Gastrocnemius medialis (tissue), 4 donors: ENCODE results near the gene ZNF80. TPM values are rescaled to one million over a fixed set of nuclear protein-coding genes. Genes with fewer than 3 reads are reported as not detected.

ENCODE experiments used
- ATAC-seq, 2 donors: fragments of 150-250 bp; one replicate each; pipeline ENCODE4 v1.9.1; 2016
- DNase-seq, 2 donors: peaks; one replicate each; pipeline ENCODE4 v3.0.0-alpha.2; 2019
- H3K27ac ChIP-seq, 4 donors: fragments of 200-600 bp; sonication (generic); 1 replicate in 1 of 4; 2 replicates in 3 of 4; pipeline ENCODE4 v1.5.1; 2016 to 2018; ENCODE audit warnings: mild to moderate bottlenecking in 2 of 4, moderate library complexity in 1 of 4
- H3K27me3 ChIP-seq, 3 donors: fragments of 200-600 bp; sonication (generic) in 2 of 3; 1 replicate in 1 of 3; 2 replicates in 2 of 3; pipeline versions ENCODE4 v1.5.1 to v1.6.0; 2016 to 2019; ENCODE audit warnings: mild to moderate bottlenecking in 1 of 3, moderate library complexity in 1 of 3
- H3K36me3 ChIP-seq, 2 donors: fragments of 200-600 bp; sonication (generic) in 1 of 2; one replicate each; pipeline ENCODE4 v1.5.1; 2017 to 2018
- H3K4me1 ChIP-seq, 2 donors: fragments of 200-600 bp; sonication (generic) in 1 of 2; one replicate each; pipeline ENCODE4 v1.5.1; 2016 to 2017; ENCODE audit warnings: mild to moderate bottlenecking in 2 of 2
- H3K4me3 ChIP-seq, 4 donors: fragments of 200-600 bp; sonication (generic) in 3 of 4; 1 replicate in 1 of 4; 2 replicates in 3 of 4; pipeline ENCODE4 v1.5.1; 2016 to 2019; ENCODE audit warnings: mild to moderate bottlenecking in 2 of 4
- H3K9me3 ChIP-seq, 3 donors: fragments of 200-600 bp; sonication (generic) in 2 of 3; 1 replicate in 1 of 3; 2 replicates in 2 of 3; pipeline ENCODE4 v1.5.1; 2016 to 2019
- POLR2A ChIP-seq, 2 donors: fragments of 450-650 bp; IDR thresholded peaks; one replicate each; pipeline ENCODE4 v1.6.1; 2017; ENCODE audit warnings: antibody characterized with exemption in 2 of 2, mild to moderate bottlenecking in 2 of 2, moderate library complexity in 2 of 2
- in situ Hi-C, 4 donors: fragments of 200-750 bp; cut with MboI; loops; one replicate each; pipeline versions ENCODE4 v1.15.0 to v1.8.0; 2017; ENCODE audit warnings: low sequenced_read_pairs in 4 of 4
- intact Hi-C: fragments of 100-400 bp; cut with DNase I; formaldehyde crosslinking; loops from one replicate; pipeline ENCODE4 v1.15.1; 2023; ENCODE audit warnings: low total_unique reads
- total RNA-seq, 4 donors: library from RNA; depleted of rRNA; stranded (reverse); fragments of >200 nt; gene quantifications; one replicate each; pipeline versions ENCODE4 v1.1.0 to v1.2.3, GENCODE V29; 2016
- TF ChIP-seq, protein P1 (sequence below), 5 experiments: fragments of 450-650 bp in 3 of 5; fragments of 200-600 bp in 2 of 5; sonication (generic) in 2 of 5; IDR thresholded peaks in 4 of 5; conservative IDR thresholded peaks in 1 of 5; 1 replicate in 4 of 5; 2 replicates in 1 of 5; pipeline ENCODE4 v1.5.1; 2016 to 2019; ENCODE audit warnings: antibody characterized with exemption in 5 of 5, mild to moderate bottlenecking in 3 of 5, moderate library complexity in 3 of 5

Gene ZNF80
- total RNA-seq, 4 donors from 2014 or later: 0.09 TPM; not detected in 3

DNA sequence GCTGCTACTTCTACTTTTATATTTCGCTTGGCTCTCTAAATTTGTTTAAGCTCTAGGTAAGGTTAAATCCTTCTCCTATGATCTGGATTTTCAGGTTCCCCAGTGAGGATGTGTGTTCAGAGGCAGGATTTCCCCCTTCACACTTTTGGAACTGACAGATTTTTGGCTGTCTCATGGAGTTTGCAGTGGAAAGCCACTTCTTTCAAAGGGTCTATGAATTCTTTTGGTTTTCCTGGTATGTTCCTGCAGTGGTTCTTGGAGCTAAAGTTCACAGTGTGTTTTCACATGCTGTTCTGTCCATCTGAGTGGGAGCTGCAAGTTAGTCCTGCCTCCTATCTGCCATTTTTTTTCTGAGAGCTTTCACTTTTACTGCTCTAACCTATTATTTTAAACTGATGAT is 34.9 kb upstream of the ZNF80 start:
- Histone ChIP-seq H3K27me3 (no peaks in the 10 kb centered on the region), H3K27ac (no peak overlapping the region), H3K9me3 (no peaks in the 10 kb centered on the region), H3K36me3 (no peaks in the 10 kb centered on the region), H3K4me3 (no peak overlapping the region), H3K4me1 (no peaks in the 10 kb centered on the region)
- intact Hi-C loops: no loop called here
- TF ChIP-seq, protein P1, sequence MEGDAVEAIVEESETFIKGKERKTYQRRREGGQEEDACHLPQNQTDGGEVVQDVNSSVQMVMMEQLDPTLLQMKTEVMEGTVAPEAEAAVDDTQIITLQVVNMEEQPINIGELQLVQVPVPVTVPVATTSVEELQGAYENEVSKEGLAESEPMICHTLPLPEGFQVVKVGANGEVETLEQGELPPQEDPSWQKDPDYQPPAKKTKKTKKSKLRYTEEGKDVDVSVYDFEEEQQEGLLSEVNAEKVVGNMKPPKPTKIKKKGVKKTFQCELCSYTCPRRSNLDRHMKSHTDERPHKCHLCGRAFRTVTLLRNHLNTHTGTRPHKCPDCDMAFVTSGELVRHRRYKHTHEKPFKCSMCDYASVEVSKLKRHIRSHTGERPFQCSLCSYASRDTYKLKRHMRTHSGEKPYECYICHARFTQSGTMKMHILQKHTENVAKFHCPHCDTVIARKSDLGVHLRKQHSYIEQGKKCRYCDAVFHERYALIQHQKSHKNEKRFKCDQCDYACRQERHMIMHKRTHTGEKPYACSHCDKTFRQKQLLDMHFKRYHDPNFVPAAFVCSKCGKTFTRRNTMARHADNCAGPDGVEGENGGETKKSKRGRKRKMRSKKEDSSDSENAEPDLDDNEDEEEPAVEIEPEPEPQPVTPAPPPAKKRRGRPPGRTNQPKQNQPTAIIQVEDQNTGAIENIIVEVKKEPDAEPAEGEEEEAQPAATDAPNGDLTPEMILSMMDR (IDR thresholded peaks at IDR 0.05 in 4 of 5, conservative IDR thresholded peaks at IDR 0.05 in 1 of 5): no peak
- TF ChIP-seq POLR2A (IDR thresholded peaks at IDR 0.05): no peak
- in situ Hi-C loops: no loop called here
- ATAC-seq (no peak), DNase-seq (no peak)

DNA sequence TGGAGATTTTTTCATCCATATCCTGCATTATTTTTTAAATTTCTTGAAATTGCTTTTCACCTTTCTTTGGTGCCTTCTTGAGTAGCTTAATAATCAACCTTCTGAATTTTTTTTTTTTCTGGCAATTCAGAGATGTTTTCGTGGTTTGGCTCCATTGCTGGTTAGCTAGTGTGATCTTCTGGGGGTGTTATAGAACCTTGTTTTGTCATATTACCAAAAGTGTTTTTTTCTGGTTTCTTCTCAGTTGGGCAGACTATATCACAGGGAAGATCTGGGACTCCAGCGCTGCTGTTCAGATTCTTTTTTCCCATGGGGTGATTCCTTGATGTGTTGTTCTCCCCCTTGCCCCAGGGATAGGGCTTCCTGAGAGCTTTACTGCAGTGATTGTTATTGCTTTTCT is 32.6 kb upstream of the ZNF80 start:
- ATAC-seq (no peak), DNase-seq (no peak)
- intact Hi-C loops (no loop called here), in situ Hi-C loops (no loop called here)
- no peak overlapping the region for H3K27ac ChIP-seq
- H3K4me3 ChIP-seq: no peak overlapping the region
- no peak for TF ChIP-seq POLR2A (IDR thresholded peaks at IDR 0.05)
- TF ChIP-seq, protein P1 (IDR thresholded peaks at IDR 0.05 in 4 of 5, conservative IDR thresholded peaks at IDR 0.05 in 1 of 5): no peak
- H3K4me1 ChIP-seq: no peaks in the 10 kb centered on the region
- no peaks in the 10 kb centered on the region for H3K9me3 ChIP-seq
- H3K36me3 ChIP-seq: no peaks in the 10 kb centered on the region
- no peaks in the 10 kb centered on the region for H3K27me3 ChIP-seq

DNA sequence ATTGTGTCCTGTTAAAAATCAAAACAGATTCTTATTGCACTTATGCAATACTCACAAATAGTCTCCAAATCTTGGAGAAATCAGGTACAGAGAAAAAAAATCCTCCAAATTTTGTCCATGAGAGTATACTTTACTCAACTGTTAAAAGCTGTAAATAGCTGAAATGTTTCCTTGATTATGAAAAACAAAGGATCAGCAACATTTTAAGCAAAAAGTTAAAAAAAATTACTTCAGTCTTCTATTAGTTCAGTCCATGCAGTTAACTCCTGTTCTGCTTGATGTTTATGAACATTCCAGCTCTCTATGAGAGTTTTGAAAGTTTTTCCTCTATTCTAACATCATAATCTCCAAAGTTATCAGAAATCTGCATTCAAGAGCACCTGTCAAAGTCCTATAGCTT is 22.8 kb upstream of the ZNF80 start:
- Histone ChIP-seq H3K4me3 (no peak overlapping the region), H3K27ac (no peak overlapping the region), H3K4me1 (no peaks in the 10 kb centered on the region), H3K36me3 (no peaks in the 10 kb centered on the region), H3K27me3 (no peaks in the 10 kb centered on the region), H3K9me3 (no peaks in the 10 kb centered on the region)
- TF ChIP-seq, protein P1 (IDR thresholded peaks at IDR 0.05 in 4 of 5, conservative IDR thresholded peaks at IDR 0.05 in 1 of 5): no peak
- TF ChIP-seq POLR2A (IDR thresholded peaks at IDR 0.05): no peak
- intact Hi-C loops (no loop called here), in situ Hi-C loops (no loop called here)
- DNase-seq: no peak
- ATAC-seq: no peak

DNA sequence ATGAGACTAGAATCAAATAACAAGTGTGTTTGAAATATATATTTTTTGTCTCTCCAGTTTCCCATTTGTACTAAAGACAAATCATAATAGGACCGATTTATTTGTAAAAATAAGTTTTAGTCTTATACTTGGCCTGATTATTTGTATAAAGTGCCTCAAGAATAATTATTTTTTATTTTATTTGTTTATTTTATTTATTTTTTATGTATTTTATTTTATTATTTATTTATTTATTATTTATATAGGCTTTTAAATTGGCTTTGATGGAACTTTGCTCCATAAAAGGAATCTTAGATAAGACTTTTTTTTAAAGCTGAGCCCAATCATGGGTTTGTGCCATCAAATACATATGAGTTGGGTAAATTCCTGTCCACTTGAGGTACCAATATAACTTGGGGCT is 22.2 kb upstream of the ZNF80 start:
- H3K9me3 ChIP-seq: no peaks in the 10 kb centered on the region
- no peak overlapping the region for H3K4me3 ChIP-seq
- in situ Hi-C loops: no loop called here
- TF ChIP-seq, protein P1 (IDR thresholded peaks at IDR 0.05 in 4 of 5, conservative IDR thresholded peaks at IDR 0.05 in 1 of 5): no peak
- no peak for TF ChIP-seq POLR2A (IDR thresholded peaks at IDR 0.05)
- intact Hi-C loops: no loop called here
- no peaks in the 10 kb centered on the region for H3K27me3 ChIP-seq
- DNase-seq (no peak), ATAC-seq (no peak)
- H3K27ac ChIP-seq: no peak overlapping the region
- H3K4me1 ChIP-seq: no peaks in the 10 kb centered on the region
- no peaks in the 10 kb centered on the region for H3K36me3 ChIP-seq

DNA sequence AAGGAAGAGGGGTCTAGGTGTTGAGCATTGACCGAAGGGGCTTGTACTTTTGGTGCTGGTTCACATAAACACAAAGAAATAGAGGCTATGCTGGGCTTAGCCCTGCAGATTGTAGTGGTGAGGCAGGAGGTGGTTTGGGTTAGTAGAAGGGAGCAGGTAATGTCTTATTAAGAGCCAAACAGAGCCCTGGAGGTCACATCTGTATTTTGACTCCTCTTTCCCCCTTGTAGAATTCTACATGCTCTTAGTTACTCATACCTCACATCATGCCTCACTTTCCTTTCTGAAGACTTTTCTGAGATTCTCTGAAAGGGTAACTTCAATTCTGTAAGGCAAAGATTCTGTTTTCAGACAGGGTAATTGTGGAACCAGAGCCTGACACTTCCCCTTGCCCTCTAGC is 16.1 kb upstream of the ZNF80 start:
- no peak for TF ChIP-seq POLR2A (IDR thresholded peaks at IDR 0.05)
- TF ChIP-seq, protein P1 (IDR thresholded peaks at IDR 0.05 in 4 of 5, conservative IDR thresholded peaks at IDR 0.05 in 1 of 5): no peak
- no peaks in the 10 kb centered on the region for H3K4me1 ChIP-seq
- no peaks in the 10 kb centered on the region for H3K27me3 ChIP-seq
- no peaks in the 10 kb centered on the region for H3K9me3 ChIP-seq
- no peaks in the 10 kb centered on the region for H3K36me3 ChIP-seq
- H3K4me3 ChIP-seq: no peak overlapping the region
- no peak overlapping the region for H3K27ac ChIP-seq
- DNase-seq: no peak
- intact Hi-C loops: no loop called here
- ATAC-seq: no peak
- in situ Hi-C loops: no loop called here
